GM12878 (cell line): ENCODE data around the gene GZMB. TPM values are rescaled to one million over a fixed set of nuclear protein-coding genes. Genes with fewer than 3 reads are reported as not detected.

Experiments used
- ATAC-seq: fragments of 200-7000 bp; cut with Tn5 transposase; 3 replicates; pipeline ENCODE4 v1.9.1; 2020; ENCODE audit warnings: mild to moderate bottlenecking, moderate library complexity
- BruUV-seq: library from RNA; stranded (reverse); fragments of 400-500 nt; replicated peaks from 2 replicates; lab custom pipeline; 2021; lab: Mats Ljungman, UMichigan
- CTCF ChIA-PET: fragments of 300-600 bp; sonication (Branson Sonifier 250); formaldehyde crosslinking; extraction: SDS; loops from one replicate; lab custom pipeline; 2021; ENCODE audit warnings: inconsistent platforms; lab: Yijun Ruan, JAX
- POLR2A ChIA-PET: fragments of 350-600 bp; formaldehyde crosslinking; extraction: SDS; loops from one replicate; lab custom pipeline; 2021; ENCODE audit warnings: inconsistent platforms; lab: Charles Lee
- RAD21 ChIA-PET: fragments of 300-600 bp; sonication (Branson Sonifier 250); formaldehyde crosslinking; loops from one replicate; lab custom pipeline; 2023; ENCODE audit warnings: antibody characterized with exemption; ENCODE audit not compliant: unreplicated experiment; lab: Charles Lee
- SMC1A ChIA-PET: fragments of 300-600 bp; sonication (Branson Sonifier 250); formaldehyde crosslinking; loops from one replicate; lab custom pipeline; 2023; ENCODE audit not compliant: unreplicated experiment, uncharacterized antibody; lab: Charles Lee
- DNase-seq: peaks from one replicate; pipeline ENCODE4 v3.0.0-alpha.2; 2011; ENCODE audit warnings: low read depth, low spot score
- FAIRE-seq: peaks from 3 replicates; lab custom pipeline; 2011; peaks lifted over from hg19 to GRCh38; lab: Jason Lieb, UNC
- H2AFZ ChIP-seq: 2 replicates; pipeline ENCODE4 v1.6.0; 2011; ENCODE audit warnings: low read depth, low read length, control low read depth; ENCODE audit not compliant: control insufficient read depth
- H3K27ac ChIP-seq: 2 replicates; pipeline ENCODE4 v1.5.1; 2011; ENCODE audit warnings: control low read depth; ENCODE audit not compliant: control insufficient read depth, insufficient read depth
- H3K27me3 ChIP-seq, 2 experiments: replicated peaks in 1 of 2; 2 replicates each; pipeline versions ENCODE4 v1.6.0 to v1.6.1; 2011; ENCODE audit warnings: low read length in 1 of 2; ENCODE audit not compliant: control insufficient read depth in 2 of 2, insufficient read depth in 2 of 2
- H3K36me3 ChIP-seq, 2 experiments: 2 replicates each; pipeline ENCODE4 v1.5.1; 2011; ENCODE audit warnings: low read length in 1 of 2; ENCODE audit not compliant: control insufficient read depth in 2 of 2, insufficient read depth in 2 of 2
- H3K4me1 ChIP-seq: 2 replicates; pipeline ENCODE4 v1.6.1; 2011; ENCODE audit warnings: mild to moderate bottlenecking, low read length, moderate library complexity, mixed read lengths; ENCODE audit not compliant: control insufficient read depth, insufficient read depth
- H3K4me2 ChIP-seq: 2 replicates; pipeline ENCODE4 v1.6.0; 2011; ENCODE audit warnings: control low read depth; ENCODE audit not compliant: control insufficient read depth, insufficient read depth
- H3K4me3 ChIP-seq: fragments of 200-600 bp; sonication (generic); 2 replicates; pipeline ENCODE4 v1.5.1; 2016
- H3K79me2 ChIP-seq: 2 replicates; pipeline ENCODE4 v1.6.0; 2011; ENCODE audit warnings: low read length; ENCODE audit not compliant: control insufficient read depth, insufficient read depth
- H3K9ac ChIP-seq: 2 replicates; pipeline ENCODE4 v1.8.0; 2011; ENCODE audit warnings: low read length, control low read depth, mixed read lengths; ENCODE audit not compliant: control insufficient read depth, insufficient read depth
- H3K9me3 ChIP-seq: replicated peaks from 3 replicates; pipeline ENCODE4 v1.5.1; 2011; ENCODE audit warnings: mild to moderate bottlenecking, low read length; ENCODE audit not compliant: control insufficient read depth, insufficient read depth
- H4K20me1 ChIP-seq: 2 replicates; pipeline ENCODE4 v1.6.0; 2011; ENCODE audit not compliant: control insufficient read depth, insufficient read depth
- CHD4 ChIP-seq: fragments of 200-600 bp; sonication (generic); IDR thresholded peaks from 2 replicates; pipeline ENCODE4 v1.6.1; 2016; ENCODE audit warnings: mild to moderate bottlenecking
- CREB1 ChIP-seq: IDR thresholded peaks from 2 replicates; pipeline ENCODE4 v1.6.1; 2012; ENCODE audit warnings: low read depth, mild to moderate bottlenecking, inconsistent platforms
- IKZF2 ChIP-seq, 2 experiments: fragments of 450-650 bp; IDR thresholded peaks; 2 replicates each; pipeline ENCODE4 v1.6.1; 2017; ENCODE audit warnings: mild to moderate bottlenecking in 2 of 2, moderate library complexity in 2 of 2
- RUNX3 ChIP-seq: IDR thresholded peaks from 2 replicates; pipeline ENCODE4 v1.6.1; 2012; ENCODE audit warnings: low read length, inconsistent platforms
- SP1 ChIP-seq: IDR thresholded peaks from one replicate; pipeline ENCODE4 v1.6.1; 2011; ENCODE audit warnings: low read depth, low read length
- SUPT20H ChIP-seq: IDR thresholded peaks from 2 replicates; pipeline ENCODE4 v1.6.1; 2011; ENCODE audit warnings: low read depth, mild to moderate bottlenecking, low read length, moderate library complexity, borderline replicate concordance; ENCODE audit not compliant: control insufficient read depth
- TCF3 ChIP-seq: IDR thresholded peaks from 2 replicates; pipeline ENCODE4 v1.6.1; 2012; ENCODE audit warnings: low read depth, mild to moderate bottlenecking, low read length, borderline replicate concordance; ENCODE audit not compliant: insufficient read depth
- ZSCAN29 ChIP-seq: fragments of 450-650 bp; IDR thresholded peaks from 2 replicates; pipeline ENCODE4 v1.6.1; 2017; ENCODE audit warnings: mild to moderate bottlenecking, moderate library complexity
- WGBS: methylation state at CpG from one replicate; pipeline ENCODE4 v1.1.6; 2016; ENCODE audit warnings: low lambda C conversion rate; ENCODE audit not compliant: insufficient replicate concordance, insufficient coverage; ENCODE audit errors: missing lambda C conversion rate; 5-methylcytosine and 5-hydroxymethylcytosine counted together
- in situ Hi-C: fragments of 300-500 bp; cut with MboI; formaldehyde crosslinking; loops from 9 replicates; pipeline ENCODE4 v1.14.3; 2018; ENCODE audit warnings: mixed read lengths
- intact Hi-C: fragments of 100-400 bp; cut with micrococcal nuclease; formaldehyde crosslinking; loops from one replicate; pipeline ENCODE4 v1.14.2; 2022; ENCODE audit not compliant: unreplicated experiment
- polyA plus RNA-seq, 11 experiments: library from polyadenylated mRNA; depleted of rRNA in 4 of 11; unstranded in 6 of 11; stranded (reverse) in 5 of 11; fragments of >200 nt; fragmentation: Nextera tagmentation in 4 of 11; fragmentation: Illumina TruSeq in 1 of 11; extraction: Ambion mirVana in 4 of 11; extraction: Trizol in 1 of 11; gene quantifications; 1 replicate in 1 of 11; 2 replicates in 10 of 11; pipeline versions ENCODE4 v1.2.1 to v1.2.3, GENCODE V29; 2011 to 2016; ENCODE audit warnings: inconsistent platforms in 2 of 11, missing spikeins in 2 of 11, low read depth in 1 of 11
- total RNA-seq, 4 experiments: library from RNA; depleted of rRNA in 3 of 4; stranded (reverse); fragments of >200 nt in 3 of 4; fragmentation: Illumina TruSeq in 1 of 4; extraction: Trizol in 1 of 4; gene quantifications; 2 replicates each; pipeline versions ENCODE4 v1.2.1 to v1.2.3, GENCODE V29; 2013 to 2021
- TF ChIP-seq, protein P1 (sequence below): IDR thresholded peaks from 2 replicates; pipeline ENCODE4 v1.6.1; 2011; ENCODE audit warnings: mild to moderate bottlenecking, low read depth, low read length, moderate library complexity; ENCODE audit not compliant: insufficient replicate concordance
- TF ChIP-seq, protein P2 (sequence below): IDR thresholded peaks from 2 replicates; pipeline ENCODE4 v1.6.1; 2012; ENCODE audit warnings: mild to moderate bottlenecking, low read depth, low read length

The GZMB gene
- total and polyA plus RNA-seq, 10 of the 15 experiments (the other 5 are each of a cell fraction or from before 2014, with no cell fraction given) = 0.19 to 0.87 (median 0.38) TPM; not detected in 7

DNA sequence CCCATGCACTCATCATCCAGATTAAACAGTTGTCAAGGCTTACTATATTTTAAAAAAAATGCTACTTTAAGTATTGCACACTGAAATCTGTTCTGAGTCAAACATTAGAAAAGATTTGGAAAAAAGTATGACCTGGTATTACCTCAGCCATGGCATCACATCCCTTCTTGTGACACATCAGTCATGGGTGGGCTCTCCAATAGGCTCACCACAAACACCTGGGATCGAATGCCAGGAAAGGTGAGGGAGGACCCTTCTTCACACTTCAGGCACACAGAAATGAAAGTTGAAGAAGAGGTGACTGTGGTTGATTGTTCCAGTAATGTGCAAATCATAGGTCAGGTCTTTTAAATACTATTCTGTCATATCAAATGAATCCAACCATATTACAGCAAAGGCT is 36.6 kb upstream of the GZMB start:
- CTCF ChIA-PET = interaction anchor here (1.3 kb wide), 1 partner anchor 9 kb away, joined by 5 read pairs; no protein-coding TSS in a partner anchor
- Histone ChIP-seq H3K79me2 (no peaks in the 10 kb centered on the region), H3K9me3 (no peaks in the 10 kb centered on the region), H3K36me3 (no peaks in the 10 kb centered on the region), H3K27ac (no peak overlapping the region), H3K4me1 (peaks cover 40% of the 10 kb centered on the region), H3K4me2 (no peak overlapping the region), H2AFZ (no peak overlapping the region), H3K27me3 (no peaks in the 10 kb centered on the region), H3K9ac (no peak overlapping the region), H4K20me1 (no peaks in the 10 kb centered on the region), H3K4me3 (no peak overlapping the region)
- DNase-seq (no peak), ATAC-seq (no peak), FAIRE-seq (no peak)
- SMC1A ChIA-PET = no interaction called here
- TF ChIP-seq RUNX3 = peak; percentile 23; the same call in 1 of the 2 replicates
- peak; percentile 59; the same call in 1 of the 2 replicates for TF ChIP-seq CREB1
- TF ChIP-seq IKZF2 (IDR thresholded peaks at IDR 0.05) = 0 out of 4 replicates have a peak, but pooled peaks of 1 of the 2 experiments have one; percentile 24
- no peak for TF ChIP-seq TCF3
- no peak for TF ChIP-seq CHD4
- TF ChIP-seq, protein P1, sequence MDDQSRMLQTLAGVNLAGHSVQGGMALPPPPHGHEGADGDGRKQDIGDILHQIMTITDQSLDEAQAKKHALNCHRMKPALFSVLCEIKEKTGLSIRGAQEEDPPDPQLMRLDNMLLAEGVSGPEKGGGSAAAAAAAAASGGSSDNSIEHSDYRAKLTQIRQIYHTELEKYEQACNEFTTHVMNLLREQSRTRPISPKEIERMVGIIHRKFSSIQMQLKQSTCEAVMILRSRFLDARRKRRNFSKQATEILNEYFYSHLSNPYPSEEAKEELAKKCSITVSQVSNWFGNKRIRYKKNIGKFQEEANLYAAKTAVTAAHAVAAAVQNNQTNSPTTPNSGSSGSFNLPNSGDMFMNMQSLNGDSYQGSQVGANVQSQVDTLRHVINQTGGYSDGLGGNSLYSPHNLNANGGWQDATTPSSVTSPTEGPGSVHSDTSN = no peak
- in situ Hi-C loops = no loop called here
- 47% methylated on average over 1 of the region's 1 CpG for WGBS
- intact Hi-C loops = no loop called here
- RAD21 ChIA-PET = no interaction called here
- BruUV-seq = no TSS peak
- POLR2A ChIA-PET = no interaction called here

DNA sequence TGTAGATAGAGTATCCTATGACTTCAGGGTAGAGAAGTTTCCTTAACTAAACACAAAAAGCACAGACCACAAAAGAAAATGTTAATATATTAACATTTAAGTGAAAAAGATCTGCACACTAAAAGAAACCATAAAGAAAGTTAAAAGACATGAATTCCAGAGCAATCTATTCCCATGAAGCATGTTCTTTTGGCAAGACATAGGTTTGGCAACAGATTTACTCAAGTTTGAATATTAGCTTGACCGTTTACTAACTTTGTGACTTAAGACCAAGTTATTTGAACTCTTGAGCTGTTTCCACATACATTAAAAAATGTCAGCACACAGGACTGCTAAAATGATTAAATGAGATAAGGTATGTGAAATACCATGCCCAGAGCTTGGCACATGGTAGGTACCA is 35.7 kb upstream of the GZMB start:
- SMC1A ChIA-PET = no interaction called here
- CTCF ChIA-PET = interaction anchor here (0.6 kb wide), 1 partner anchor 44 kb away, joined by 3 read pairs; no protein-coding TSS in a partner anchor
- RAD21 ChIA-PET = no interaction called here
- Histone ChIP-seq H3K27me3 (no peaks in the 10 kb centered on the region), H3K36me3 (no peaks in the 10 kb centered on the region), H3K4me2 (no peak overlapping the region), H3K9me3 (no peaks in the 10 kb centered on the region), H3K9ac (no peak overlapping the region), H4K20me1 (no peaks in the 10 kb centered on the region), H3K4me3 (no peak overlapping the region), H2AFZ (no peak overlapping the region), H3K79me2 (no peaks in the 10 kb centered on the region), H3K4me1 (peaks cover 44% of the 10 kb centered on the region), H3K27ac (no peak overlapping the region)
- 100% methylated on average over 1 of the region's 1 CpG for WGBS
- POLR2A ChIA-PET = no interaction called here
- BruUV-seq = no TSS peak
- in situ Hi-C loops (no loop called here), intact Hi-C loops (no loop called here)
- no peak for ATAC-seq
- no peak for DNase-seq
- no peak for FAIRE-seq
- TF ChIP-seq, protein P2, sequence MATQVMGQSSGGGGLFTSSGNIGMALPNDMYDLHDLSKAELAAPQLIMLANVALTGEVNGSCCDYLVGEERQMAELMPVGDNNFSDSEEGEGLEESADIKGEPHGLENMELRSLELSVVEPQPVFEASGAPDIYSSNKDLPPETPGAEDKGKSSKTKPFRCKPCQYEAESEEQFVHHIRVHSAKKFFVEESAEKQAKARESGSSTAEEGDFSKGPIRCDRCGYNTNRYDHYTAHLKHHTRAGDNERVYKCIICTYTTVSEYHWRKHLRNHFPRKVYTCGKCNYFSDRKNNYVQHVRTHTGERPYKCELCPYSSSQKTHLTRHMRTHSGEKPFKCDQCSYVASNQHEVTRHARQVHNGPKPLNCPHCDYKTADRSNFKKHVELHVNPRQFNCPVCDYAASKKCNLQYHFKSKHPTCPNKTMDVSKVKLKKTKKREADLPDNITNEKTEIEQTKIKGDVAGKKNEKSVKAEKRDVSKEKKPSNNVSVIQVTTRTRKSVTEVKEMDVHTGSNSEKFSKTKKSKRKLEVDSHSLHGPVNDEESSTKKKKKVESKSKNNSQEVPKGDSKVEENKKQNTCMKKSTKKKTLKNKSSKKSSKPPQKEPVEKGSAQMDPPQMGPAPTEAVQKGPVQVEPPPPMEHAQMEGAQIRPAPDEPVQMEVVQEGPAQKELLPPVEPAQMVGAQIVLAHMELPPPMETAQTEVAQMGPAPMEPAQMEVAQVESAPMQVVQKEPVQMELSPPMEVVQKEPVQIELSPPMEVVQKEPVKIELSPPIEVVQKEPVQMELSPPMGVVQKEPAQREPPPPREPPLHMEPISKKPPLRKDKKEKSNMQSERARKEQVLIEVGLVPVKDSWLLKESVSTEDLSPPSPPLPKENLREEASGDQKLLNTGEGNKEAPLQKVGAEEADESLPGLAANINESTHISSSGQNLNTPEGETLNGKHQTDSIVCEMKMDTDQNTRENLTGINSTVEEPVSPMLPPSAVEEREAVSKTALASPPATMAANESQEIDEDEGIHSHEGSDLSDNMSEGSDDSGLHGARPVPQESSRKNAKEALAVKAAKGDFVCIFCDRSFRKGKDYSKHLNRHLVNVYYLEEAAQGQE = no peak
- no peak for TF ChIP-seq SP1
- TF ChIP-seq SUPT20H = no peak
- no peak for TF ChIP-seq ZSCAN29
